HepG2 (cell line): ENCODE results near the gene NDUFB10. TPM values are rescaled to one million over a fixed set of nuclear protein-coding genes. Genes with fewer than 3 reads are reported as not detected.

Experiments used
- CEBPG ChIP-seq: IDR thresholded peaks from 2 replicates; pipeline ENCODE4 v1.6.1; 2016
- ELF4 ChIP-seq: sonication (generic); formaldehyde crosslinking; IDR thresholded peaks from 2 replicates; pipeline ENCODE4 v1.5.0; 2020; ENCODE audit warnings: missing genetic modification reagents, mild to moderate bottlenecking, moderate library complexity, borderline replicate concordance
- ERF ChIP-seq: IDR thresholded peaks from 2 replicates; pipeline ENCODE4 v1.6.1; 2018; ENCODE audit warnings: missing biosample characterization, missing genetic modification reagents
- HMG20B ChIP-seq: conservative IDR thresholded peaks from 2 replicates; pipeline ENCODE4 v1.6.1; 2016; ENCODE audit warnings: missing genetic modification reagents, missing compliant biosample characterization
- HOXA3 ChIP-seq: sonication (generic); formaldehyde crosslinking; IDR thresholded peaks from 2 replicates; pipeline ENCODE4 v1.5.0; 2020; ENCODE audit warnings: missing genetic modification reagents
- HOXD1 ChIP-seq: sonication (generic); formaldehyde crosslinking; IDR thresholded peaks from 2 replicates; pipeline ENCODE4 v1.5.0; 2020; ENCODE audit warnings: missing genetic modification reagents
- MIER3 ChIP-seq: IDR thresholded peaks from 2 replicates; pipeline ENCODE4 v1.6.1; 2016; ENCODE audit warnings: missing compliant biosample characterization, borderline replicate concordance
- NR2F6 ChIP-seq, 2 experiments: IDR thresholded peaks; 2 replicates each; pipeline ENCODE4 v1.6.1; 2016; ENCODE audit warnings: antibody characterized with exemption in 1 of 2, mild to moderate bottlenecking in 1 of 2
- POLR2A ChIP-seq, 2 experiments: IDR thresholded peaks; 2 replicates each; pipeline ENCODE4 v1.6.1; 2011; ENCODE audit warnings: low read depth in 2 of 2, low read length in 2 of 2, mild to moderate bottlenecking in 1 of 2, moderate library complexity in 1 of 2; ENCODE audit not compliant: insufficient read depth in 1 of 2
- RAD51 ChIP-seq: fragments of 450-650 bp; IDR thresholded peaks from 2 replicates; pipeline ENCODE4 v1.6.1; 2016; ENCODE audit warnings: borderline replicate concordance
- SIN3B ChIP-seq: fragments of 150-350 bp; IDR thresholded peaks from 2 replicates; pipeline ENCODE4 v1.6.1; 2014; ENCODE audit warnings: low read length
- ZBTB20 ChIP-seq: sonication (generic); formaldehyde crosslinking; IDR thresholded peaks from 2 replicates; pipeline ENCODE4 v1.8.1; 2023; ENCODE audit warnings: missing genetic modification reagents, low read depth, mild to moderate bottlenecking, borderline replicate concordance
- ZFP82 ChIP-seq: sonication (generic); formaldehyde crosslinking; IDR thresholded peaks from 2 replicates; pipeline ENCODE4 v1.5.1; 2020; ENCODE audit warnings: mild to moderate bottlenecking, missing genetic modification reagents, borderline replicate concordance
- ZKSCAN1 ChIP-seq: fragments of 150-350 bp; IDR thresholded peaks from 2 replicates; pipeline ENCODE4 v1.6.1; 2014; ENCODE audit warnings: low read length
- ZNF12 ChIP-seq: sonication (generic); formaldehyde crosslinking; IDR thresholded peaks from 2 replicates; pipeline ENCODE4 v1.5.0; 2020; ENCODE audit warnings: missing genetic modification reagents
- ZNF143 ChIP-seq: sonication (generic); formaldehyde crosslinking; IDR thresholded peaks from 2 replicates; pipeline ENCODE4 v1.4.0; 2020; ENCODE audit warnings: missing genetic modification reagents
- ZNF44 ChIP-seq: sonication (generic); formaldehyde crosslinking; IDR thresholded peaks from 2 replicates; pipeline ENCODE4 v1.5.1; 2020; ENCODE audit warnings: mild to moderate bottlenecking, missing genetic modification reagents
- ZNF607 ChIP-seq: sonication (generic); formaldehyde crosslinking; IDR thresholded peaks from 2 replicates; pipeline ENCODE4 v1.5.1; 2020; ENCODE audit warnings: missing genetic modification reagents, mild to moderate bottlenecking, borderline replicate concordance
- ZNF891 ChIP-seq: sonication (generic); formaldehyde crosslinking; IDR thresholded peaks from 2 replicates; pipeline ENCODE4 v1.5.0; 2020; ENCODE audit warnings: mild to moderate bottlenecking, missing genetic modification reagents
- ZSCAN21 ChIP-seq: sonication (generic); formaldehyde crosslinking; IDR thresholded peaks from 2 replicates; pipeline ENCODE4 v1.8.0; 2022; ENCODE audit warnings: mild to moderate bottlenecking, missing genetic modification reagents, moderate library complexity, borderline replicate concordance
- ZZZ3 ChIP-seq: sonication (generic); formaldehyde crosslinking; IDR thresholded peaks from 2 replicates; pipeline ENCODE4 v1.4.0; 2020; ENCODE audit warnings: missing genetic modification reagents, mild to moderate bottlenecking, borderline replicate concordance
- polyA plus RNA-seq, 8 experiments: library from polyadenylated mRNA; depleted of rRNA in 3 of 8; stranded (reverse) in 7 of 8; unstranded in 1 of 8; fragments of >200 nt; fragmentation: Illumina TruSeq in 4 of 8; extraction: Trizol in 4 of 8; gene quantifications; 2 replicates each; pipeline versions ENCODE4 v1.2.1 to v1.2.3, GENCODE V29; 2011 to 2016; ENCODE audit warnings: low read depth in 4 of 8, missing spikeins in 1 of 8, mixed read lengths in 1 of 8; ENCODE audit not compliant: insufficient read depth in 1 of 8
- total RNA-seq, 5 experiments: library from RNA; depleted of rRNA; stranded (reverse); fragments of >200 nt; fragmentation: Illumina TruSeq; extraction: Trizol; gene quantifications; 2 replicates each; pipeline ENCODE4 v1.2.3, GENCODE V29; 2016; ENCODE audit warnings: low read depth in 1 of 5
- TF ChIP-seq, protein P1 (sequence below): sonication (generic); formaldehyde crosslinking; IDR thresholded peaks from 2 replicates; pipeline ENCODE4 v1.4.0; 2020; ENCODE audit warnings: missing genetic modification reagents
- TF ChIP-seq, protein P2 (sequence below): sonication (generic); formaldehyde crosslinking; IDR thresholded peaks from 2 replicates; pipeline ENCODE4 v1.8.0; 2022; ENCODE audit warnings: low read depth, missing genetic modification reagents
- TF ChIP-seq, protein P3 (sequence below): sonication (generic); formaldehyde crosslinking; conservative IDR thresholded peaks from 2 replicates; pipeline ENCODE4 v1.8.1; 2023; ENCODE audit warnings: missing genetic modification reagents
- TF ChIP-seq, protein P4 (sequence below): sonication (generic); formaldehyde crosslinking; IDR thresholded peaks from 2 replicates; pipeline ENCODE4 v1.5.0; 2020; ENCODE audit warnings: missing genetic modification reagents

NDUFB10 gene
- total and polyA plus RNA-seq, 2 of the 13 experiments (the other 11 are each of a cell fraction or from before 2014, with no cell fraction given) = 68.6 to 157 TPM

DNA sequence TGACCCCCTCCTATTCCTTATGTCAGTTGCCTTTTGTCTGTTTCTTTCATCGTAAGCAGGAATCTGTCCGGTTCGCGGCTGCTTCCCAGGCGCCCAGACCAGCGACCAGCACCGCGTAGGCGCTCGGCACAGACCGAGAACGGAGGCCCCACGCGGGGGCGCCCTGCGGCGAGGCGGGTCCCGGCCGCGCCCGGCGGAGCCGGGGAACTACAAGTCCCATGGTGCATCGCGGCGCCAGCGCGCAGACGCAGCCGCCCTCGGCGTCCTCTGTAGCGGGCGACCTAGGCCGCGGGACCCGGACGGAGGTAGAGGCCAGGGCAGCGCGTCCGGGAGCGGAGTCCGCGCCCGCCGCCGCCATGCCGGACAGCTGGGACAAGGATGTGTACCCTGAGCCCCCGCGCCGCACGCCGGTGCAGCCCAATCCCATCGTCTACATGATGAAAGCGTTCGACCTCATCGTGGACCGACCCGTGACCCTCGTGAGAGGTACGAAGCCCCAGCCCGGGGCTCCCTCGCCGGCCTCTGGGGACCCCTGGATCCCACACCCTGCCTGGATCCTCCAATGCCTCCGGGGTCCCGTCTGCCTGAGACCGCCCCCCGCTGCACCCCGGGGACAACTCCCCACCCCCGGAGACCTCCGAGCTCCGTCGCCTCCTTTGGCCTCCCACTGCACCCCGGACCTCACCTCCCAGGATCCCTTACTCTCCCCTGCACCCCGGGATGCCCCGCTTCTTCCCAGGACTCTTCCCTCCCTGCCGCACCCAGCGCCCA is at the start of gene NDUFB10 (continued):
- TF ChIP-seq, protein P1, sequence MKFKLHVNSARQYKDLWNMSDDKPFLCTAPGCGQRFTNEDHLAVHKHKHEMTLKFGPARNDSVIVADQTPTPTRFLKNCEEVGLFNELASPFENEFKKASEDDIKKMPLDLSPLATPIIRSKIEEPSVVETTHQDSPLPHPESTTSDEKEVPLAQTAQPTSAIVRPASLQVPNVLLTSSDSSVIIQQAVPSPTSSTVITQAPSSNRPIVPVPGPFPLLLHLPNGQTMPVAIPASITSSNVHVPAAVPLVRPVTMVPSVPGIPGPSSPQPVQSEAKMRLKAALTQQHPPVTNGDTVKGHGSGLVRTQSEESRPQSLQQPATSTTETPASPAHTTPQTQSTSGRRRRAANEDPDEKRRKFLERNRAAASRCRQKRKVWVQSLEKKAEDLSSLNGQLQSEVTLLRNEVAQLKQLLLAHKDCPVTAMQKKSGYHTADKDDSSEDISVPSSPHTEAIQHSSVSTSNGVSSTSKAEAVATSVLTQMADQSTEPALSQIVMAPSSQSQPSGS (CRISPR knock-in tag) = peak; percentile 74; the same call in 1 of the 2 replicates
- peak; percentile 74 for TF ChIP-seq HOXD1 (CRISPR knock-in tag)
- TF ChIP-seq RAD51 = no peak
- TF ChIP-seq ZNF143 (CRISPR knock-in tag) = peak; percentile 97
- TF ChIP-seq POLR2A (IDR thresholded peaks at IDR 0.05; ENCODE audit: insufficient read depth in 1 of 2, low read depth in 2 of 2, low read length in 2 of 2) = peak; percentile 90 to 99
- TF ChIP-seq, protein P2, sequence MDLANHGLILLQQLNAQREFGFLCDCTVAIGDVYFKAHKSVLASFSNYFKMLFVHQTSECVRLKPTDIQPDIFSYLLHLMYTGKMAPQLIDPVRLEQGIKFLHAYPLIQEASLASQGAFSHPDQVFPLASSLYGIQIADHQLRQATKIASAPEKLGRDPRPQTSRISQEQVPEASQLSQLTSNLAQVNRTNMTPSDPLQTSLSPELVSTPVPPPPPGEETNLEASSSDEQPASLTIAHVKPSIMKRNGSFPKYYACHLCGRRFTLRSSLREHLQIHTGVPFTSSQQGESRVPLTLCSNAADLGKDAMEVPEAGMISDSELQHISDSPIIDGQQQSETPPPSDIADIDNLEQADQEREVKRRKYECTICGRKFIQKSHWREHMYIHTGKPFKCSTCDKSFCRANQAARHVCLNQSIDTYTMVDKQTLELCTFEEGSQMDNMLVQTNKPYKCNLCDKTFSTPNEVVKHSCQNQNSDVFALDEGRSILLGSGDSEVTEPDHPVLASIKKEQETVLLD (CRISPR knock-in tag) = peak; percentile 77
- peak; percentile 79 for TF ChIP-seq ZSCAN21 (CRISPR knock-in tag)
- peak; percentile 94 for TF ChIP-seq HOXA3
- TF ChIP-seq ZZZ3 (CRISPR knock-in tag) = no peak; the same call in 1 of the 2 replicates
- no peak for TF ChIP-seq ZNF12
- TF ChIP-seq MIER3 (CRISPR knock-in tag) = no peak
- TF ChIP-seq ZBTB20 (CRISPR knock-in tag) = peak; percentile 44; the same call in 1 of the 2 replicates
- TF ChIP-seq ZKSCAN1 = no peak
- TF ChIP-seq ELF4 = peak; percentile 72; the same call in 1 of the 2 replicates
- no peak for TF ChIP-seq NR2F6 (IDR thresholded peaks at IDR 0.05)
- 0 out of 2 replicates have a peak, but pooled peaks have one; percentile 42 for TF ChIP-seq NR2F6 (CRISPR knock-in tag; IDR thresholded peaks at IDR 0.05)
- TF ChIP-seq HMG20B (CRISPR knock-in tag) = no peak
- no peak for TF ChIP-seq ZNF44 (CRISPR knock-in tag)
- TF ChIP-seq, protein P3, sequence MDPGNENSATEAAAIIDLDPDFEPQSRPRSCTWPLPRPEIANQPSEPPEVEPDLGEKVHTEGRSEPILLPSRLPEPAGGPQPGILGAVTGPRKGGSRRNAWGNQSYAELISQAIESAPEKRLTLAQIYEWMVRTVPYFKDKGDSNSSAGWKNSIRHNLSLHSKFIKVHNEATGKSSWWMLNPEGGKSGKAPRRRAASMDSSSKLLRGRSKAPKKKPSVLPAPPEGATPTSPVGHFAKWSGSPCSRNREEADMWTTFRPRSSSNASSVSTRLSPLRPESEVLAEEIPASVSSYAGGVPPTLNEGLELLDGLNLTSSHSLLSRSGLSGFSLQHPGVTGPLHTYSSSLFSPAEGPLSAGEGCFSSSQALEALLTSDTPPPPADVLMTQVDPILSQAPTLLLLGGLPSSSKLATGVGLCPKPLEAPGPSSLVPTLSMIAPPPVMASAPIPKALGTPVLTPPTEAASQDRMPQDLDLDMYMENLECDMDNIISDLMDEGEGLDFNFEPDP (CRISPR knock-in tag) = no peak
- TF ChIP-seq SIN3B = no peak
- TF ChIP-seq, protein P4, sequence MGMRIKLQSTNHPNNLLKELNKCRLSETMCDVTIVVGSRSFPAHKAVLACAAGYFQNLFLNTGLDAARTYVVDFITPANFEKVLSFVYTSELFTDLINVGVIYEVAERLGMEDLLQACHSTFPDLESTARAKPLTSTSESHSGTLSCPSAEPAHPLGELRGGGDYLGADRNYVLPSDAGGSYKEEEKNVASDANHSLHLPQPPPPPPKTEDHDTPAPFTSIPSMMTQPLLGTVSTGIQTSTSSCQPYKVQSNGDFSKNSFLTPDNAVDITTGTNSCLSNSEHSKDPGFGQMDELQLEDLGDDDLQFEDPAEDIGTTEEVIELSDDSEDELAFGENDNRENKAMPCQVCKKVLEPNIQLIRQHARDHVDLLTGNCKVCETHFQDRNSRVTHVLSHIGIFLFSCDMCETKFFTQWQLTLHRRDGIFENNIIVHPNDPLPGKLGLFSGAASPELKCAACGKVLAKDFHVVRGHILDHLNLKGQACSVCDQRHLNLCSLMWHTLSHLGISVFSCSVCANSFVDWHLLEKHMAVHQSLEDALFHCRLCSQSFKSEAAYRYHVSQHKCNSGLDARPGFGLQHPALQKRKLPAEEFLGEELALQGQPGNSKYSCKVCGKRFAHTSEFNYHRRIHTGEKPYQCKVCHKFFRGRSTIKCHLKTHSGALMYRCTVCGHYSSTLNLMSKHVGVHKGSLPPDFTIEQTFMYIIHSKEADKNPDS (CRISPR knock-in tag) = 0 out of 2 replicates have a peak, but pooled peaks have one; percentile 58
- TF ChIP-seq ERF (CRISPR knock-in tag) = peak; percentile 79
- TF ChIP-seq ZNF891 (CRISPR knock-in tag) = peak; percentile 61; the same call in 1 of the 2 replicates
- TF ChIP-seq ZNF607 = peak; percentile 91
- 0 out of 2 replicates have a peak, but pooled peaks have one; percentile 13 for TF ChIP-seq CEBPG (CRISPR knock-in tag)
- TF ChIP-seq ZFP82 (CRISPR knock-in tag) = peak; percentile 69; the same call in 1 of the 2 replicates
